GM21367 (cell line): ENCODE data around the gene BCL2A1.
"Not testable (repeated sequence)": the region's sequence is repeated elsewhere in the genome, so short reads cannot be mapped to it uniquely, and the experiment has no call there.

Experiments used
- ATAC-seq: cut with Tn5 transposase; IDR thresholded peaks from one replicate; pipeline ENCODE4 v1.9.1; 2021; ENCODE audit not compliant: unreplicated experiment

The BCL2A1 gene

GRCh38 chr15:79989682-79990081 lies 18.7 kb upstream of the BCL2A1 start:
- no peak for ATAC-seq

DNA sequence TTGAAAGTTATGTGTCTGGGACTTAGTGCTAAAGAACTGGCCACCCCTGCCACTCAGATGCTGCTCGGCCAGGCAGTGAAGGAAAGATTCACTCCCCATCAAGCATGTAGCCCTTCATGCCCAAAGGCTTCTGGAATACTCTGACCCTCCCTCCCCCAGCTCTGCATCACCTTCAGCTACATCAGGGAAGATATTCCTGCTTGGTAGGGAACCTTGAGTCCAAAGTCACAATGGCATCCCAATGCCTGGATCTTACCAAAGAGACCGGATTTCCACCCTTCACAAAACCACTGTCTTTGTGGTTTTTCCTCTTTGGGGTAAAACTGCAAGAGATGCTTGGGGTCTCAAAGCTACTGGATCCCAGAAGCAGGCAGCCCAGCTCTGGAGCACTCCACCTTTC lies 18.2 kb upstream of the BCL2A1 start:
- no peak for ATAC-seq

- ATAC-seq = no peak
Measured at GRCh38 chr15:79988448-79989117, 17.6 kb upstream of the BCL2A1 start.

DNA sequence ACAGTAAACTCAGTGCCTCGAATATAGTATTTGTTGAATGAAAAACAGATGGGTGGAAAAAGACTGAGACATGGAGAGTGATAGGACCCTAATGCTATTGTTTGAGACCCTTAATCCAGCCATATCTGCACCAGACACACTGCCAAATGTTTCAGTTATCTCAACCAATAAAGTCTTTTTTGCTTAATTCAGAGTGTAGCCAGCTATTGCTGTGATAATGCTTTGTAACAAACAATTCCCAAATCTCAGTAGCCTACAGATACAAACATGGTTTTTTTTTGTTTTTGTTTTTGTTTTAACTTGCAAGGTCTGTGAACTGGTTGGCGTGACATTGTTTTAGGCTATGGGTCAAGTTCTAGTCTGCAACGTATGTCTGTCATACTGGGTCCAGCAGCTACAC lies 17.0 kb upstream of the BCL2A1 start:
- ATAC-seq = no peak

DNA sequence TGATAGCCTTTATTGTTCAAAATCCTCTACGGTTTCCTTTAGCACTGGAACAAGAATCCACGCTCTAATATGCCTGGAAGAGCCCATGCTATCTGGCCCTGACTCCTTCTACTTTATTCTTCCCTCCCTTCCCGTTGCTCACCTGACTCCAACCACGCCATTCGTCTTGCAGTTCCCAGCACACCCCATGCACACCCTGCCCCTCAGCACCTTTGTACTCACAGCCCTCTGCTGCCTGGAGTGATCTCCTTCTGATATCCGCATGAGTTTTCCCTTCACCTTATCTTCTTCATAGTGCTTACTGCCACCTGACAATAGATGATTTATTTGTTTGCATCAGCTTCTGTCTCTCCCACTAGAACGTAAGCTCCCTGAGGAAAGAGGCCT lies 16.6 kb upstream of the BCL2A1 start:
- ATAC-seq = no peak

DNA sequence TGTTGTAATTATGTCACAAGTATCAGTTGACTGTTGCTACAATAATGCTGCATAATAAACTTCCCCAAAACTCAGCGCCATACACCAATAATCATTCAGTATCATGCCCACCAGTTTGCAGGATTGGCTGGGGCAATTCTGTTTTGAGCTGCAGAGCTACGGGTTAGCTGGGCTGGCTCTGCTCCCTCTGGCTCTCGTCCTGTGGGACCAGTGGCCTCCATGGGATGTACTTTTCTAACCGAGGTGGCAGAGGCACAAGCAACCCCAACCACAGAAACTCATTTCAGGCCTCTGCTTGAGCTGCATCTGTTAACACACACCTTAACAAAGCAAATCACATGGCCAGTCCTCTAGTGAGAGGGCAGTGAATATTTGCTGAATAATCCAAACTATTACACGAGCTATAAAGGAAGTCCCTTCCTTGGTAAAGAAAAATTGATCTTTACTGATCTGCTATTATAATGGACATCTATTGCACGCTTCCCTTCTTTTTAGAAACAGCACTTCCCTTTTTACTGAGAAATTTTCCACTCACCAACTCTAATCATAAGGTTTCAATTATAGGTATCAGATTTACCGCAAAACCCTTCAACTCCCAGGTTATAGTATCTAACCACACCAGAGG lies 10.9 kb upstream of the BCL2A1 start:
- no peak for ATAC-seq

DNA sequence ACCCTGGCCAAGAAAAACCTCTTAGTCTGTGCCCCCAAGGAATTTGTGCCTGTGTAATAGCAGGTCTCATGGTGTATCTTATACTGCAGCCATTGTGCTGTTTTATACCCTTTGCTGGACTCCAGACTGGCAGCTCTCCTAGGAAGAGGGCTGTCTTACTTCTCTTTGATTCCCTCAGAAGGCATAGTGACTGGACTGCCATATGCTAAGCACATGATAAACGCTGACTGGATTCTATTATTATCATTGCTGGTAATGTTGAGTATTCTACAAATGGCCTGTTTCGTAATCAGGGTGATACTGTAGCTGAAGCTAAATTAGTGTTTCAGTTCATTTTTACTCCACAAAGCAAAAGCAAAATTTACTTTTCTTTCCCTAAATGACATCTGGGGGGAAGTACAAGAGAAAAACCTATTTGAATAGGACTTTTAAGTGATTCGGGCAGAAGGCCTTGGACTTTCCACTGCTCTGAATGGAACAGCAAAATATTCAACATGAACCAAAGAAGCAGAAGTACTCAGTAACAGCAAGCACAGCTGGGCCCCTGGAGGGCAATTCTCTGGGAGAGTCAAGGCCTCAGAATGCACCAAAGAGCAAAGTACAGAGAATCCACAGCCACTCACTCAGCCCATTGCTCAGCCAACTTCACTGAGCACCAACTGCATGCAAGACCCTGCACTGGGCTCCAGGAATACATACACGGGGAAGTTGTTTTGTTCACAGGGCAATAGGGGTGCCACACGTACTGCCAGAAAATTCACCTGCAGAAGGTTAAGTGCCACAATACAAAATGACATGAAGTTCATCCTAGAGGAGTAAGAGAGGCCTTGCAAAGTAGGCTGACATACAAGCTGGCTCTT lies 7.9 kb upstream of the BCL2A1 start:
- ATAC-seq = peak; percentile 56

GRCh38 chr15:79978260-79978654 lies 7.3 kb upstream of the BCL2A1 start:
- ATAC-seq = no peak

DNA sequence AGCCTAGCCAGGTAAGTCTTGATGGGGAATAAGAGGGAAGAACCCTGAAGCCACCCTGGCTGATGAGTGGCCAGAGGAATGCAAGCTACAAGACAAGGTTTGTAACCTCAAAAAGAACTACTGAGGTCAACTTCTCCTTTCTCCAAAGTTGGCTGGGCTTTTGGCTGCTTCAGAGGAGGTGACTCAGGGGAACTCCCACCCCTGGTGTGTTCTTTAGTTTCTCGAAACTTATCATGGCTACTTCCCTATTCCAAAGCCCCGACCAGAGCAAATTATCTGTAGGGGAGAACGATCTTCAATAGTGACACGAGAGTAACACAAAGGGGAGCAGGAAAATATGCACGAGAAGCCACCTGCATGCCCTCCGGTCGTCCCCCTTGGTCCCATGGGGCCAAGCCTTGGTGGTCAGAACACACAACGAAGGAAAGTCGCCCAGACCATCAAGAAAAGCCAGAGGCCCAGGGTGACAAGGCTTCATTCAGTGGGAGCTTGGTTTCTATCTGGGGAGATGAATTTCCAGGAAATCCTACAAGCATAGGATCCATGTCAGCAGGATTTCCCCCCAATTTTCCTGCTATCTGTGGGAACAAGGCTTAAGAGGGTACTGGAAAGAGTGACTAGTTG lies 6.5 kb upstream of the BCL2A1 start:
- ATAC-seq = peak; percentile 39

GRCh38 chr15:79973456-79974195 lies 2.6 kb upstream of the BCL2A1 start:
- no peak for ATAC-seq

DNA sequence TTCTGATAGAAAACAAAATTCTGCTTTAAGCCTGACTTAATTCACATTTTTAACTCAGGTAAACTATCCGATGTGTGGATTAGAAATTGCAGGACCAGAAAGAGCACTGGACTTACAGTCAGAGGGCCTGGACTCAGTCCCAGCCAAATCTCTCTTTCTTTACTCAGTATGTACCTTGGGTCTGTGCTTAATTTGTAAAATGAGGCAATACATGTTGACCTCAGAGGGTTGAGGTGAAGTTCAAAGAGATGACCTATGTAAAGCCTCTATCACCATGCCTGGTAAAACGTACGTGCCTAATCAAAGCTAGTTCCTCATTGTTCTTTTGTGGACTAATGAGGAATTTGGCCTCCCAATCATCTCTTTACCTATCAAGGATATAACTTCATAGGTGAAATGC lies 1.9 kb upstream of the BCL2A1 start:
- ATAC-seq = no peak

DNA sequence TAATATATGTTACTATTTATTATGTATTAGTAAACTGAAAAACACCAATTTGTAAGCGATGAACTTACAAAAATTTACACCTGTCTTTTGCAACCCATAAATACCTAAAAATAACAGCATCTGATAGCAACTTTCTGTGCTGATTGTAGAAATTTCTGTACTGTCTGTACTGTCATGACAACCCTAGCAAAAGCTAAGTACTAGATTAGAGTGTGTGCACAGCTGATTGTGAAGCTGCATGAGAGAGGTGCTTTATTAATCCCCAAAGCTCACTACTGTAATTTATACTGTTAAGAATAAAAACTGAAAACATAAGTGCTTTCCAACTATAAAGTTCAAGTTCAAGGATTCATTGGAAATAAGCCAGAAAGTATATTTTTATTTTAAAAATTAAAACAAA lies 815 bp downstream of the BCL2A1 start:
- ATAC-seq = no peak

- no peak for ATAC-seq
Measured at GRCh38 chr15:79969146-79969545, 1.9 kb downstream of the BCL2A1 start.

- no peak for ATAC-seq
Measured at GRCh38 chr15:79967298-79968182, 3.5 kb downstream of the BCL2A1 start.

DNA sequence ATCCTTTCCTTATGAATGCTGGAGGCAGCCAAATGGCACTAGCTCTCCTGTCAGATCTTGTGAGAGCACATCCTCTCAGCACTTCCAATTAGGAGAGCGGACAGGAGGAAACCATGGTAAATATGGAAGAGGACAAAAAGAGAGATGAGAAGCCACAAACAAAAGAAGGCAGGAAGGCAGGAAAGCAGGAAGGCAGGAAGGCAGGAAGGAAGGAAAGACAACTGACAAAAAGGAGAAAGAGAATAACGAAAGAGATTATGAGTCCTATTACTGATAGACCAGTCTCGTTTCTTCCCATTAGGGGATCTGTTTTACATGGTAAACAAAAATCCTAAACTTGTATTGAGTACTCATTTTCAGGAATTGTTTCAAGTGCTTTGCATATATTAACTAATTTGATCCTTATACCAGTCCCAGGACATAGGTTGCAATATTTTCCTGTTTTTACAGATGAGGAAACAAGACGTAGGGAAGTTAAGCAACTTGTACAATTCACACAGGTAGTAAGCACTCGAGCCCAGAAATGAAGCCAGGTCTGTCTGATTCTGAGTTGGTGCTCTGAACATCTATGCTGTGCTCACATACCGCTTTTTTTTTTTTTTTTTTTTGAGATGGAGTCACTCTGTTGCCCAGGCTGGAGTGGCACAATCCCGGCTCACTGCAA lies 4.2 kb downstream of the BCL2A1 start:
- ATAC-seq = no peak

DNA sequence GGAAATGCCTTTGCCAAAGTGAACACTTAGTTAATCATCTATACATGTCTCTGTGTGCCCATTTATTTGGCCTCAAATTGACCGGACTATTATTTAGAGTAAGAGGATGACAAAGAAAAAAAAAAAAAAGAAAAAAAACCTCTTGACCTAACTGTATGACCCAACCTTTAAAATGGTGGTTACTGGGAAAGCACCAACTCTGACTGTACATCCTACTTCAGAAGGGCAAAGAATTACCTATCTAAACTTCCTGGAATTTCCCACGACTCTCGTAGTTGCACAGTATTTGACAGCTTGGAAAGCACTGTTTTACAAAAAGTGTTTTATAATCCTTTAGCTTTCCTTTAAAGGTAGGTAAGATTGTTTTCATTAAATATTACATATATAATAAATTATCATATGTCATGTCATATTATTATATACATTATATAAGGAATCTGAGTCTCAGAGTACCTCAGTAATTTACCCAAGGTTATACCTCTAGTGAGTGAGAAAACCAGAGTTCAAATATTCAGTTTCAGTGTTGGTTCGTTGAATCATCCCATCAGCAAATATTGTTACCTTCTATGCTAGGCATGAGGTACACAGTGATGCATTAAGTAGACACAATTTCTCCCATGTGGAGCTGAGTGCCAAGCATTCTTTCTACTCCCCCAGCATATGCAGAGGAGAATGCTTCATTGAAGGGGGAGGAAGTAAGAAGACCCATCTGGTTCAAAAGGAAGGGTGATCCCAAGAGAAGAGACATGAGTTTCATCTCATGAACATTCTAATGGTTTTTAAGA lies 5.0 kb downstream of the BCL2A1 start:
- no peak for ATAC-seq

DNA sequence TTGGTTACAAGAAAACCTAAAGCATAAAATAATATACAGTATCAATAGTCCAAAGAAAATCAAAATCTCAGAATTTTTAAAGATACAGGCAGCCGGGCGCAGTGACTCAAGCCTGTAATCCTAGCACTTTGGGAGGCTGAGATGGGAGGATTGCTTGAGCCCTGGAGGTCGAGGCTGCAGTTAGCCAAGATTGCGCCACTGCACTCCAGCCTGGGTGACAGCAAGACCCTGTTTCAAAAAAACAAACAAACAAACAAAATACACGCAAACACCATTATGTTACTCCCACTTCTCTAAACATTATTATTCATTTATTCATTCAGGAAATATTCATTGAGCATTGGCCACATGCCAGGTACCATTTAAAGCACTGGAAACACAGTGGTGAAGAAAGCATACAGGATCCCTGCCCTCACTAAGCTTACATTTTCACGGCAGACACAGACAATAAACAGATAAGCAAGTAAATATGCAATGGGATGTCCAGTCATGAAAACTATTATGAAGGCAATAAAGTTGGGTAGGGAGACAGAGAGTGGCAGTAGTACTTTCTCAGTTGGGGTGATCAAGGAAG lies 6.7 kb downstream of the BCL2A1 start:
- ATAC-seq = no peak

- not testable (repeated sequence) for ATAC-seq
Measured at GRCh38 chr15:79962921-79963320, 8.1 kb downstream of the BCL2A1 start.
